GM12874 (cell line): ENCODE measurements around the gene COPS7A.

Experiments used
- CTCF ChIP-seq: IDR thresholded peaks from 2 replicates; pipeline ENCODE4 v1.5.1; 2011; ENCODE audit warnings: low read depth, mild to moderate bottlenecking, control low read depth, low read length, moderate library complexity; ENCODE audit not compliant: insufficient read depth

The COPS7A gene

GRCh38 chr12:6750506-6750905, 26.7 kb downstream of the COPS7A start:
- no peak for TF ChIP-seq CTCF

- no peak for TF ChIP-seq CTCF
Measured at GRCh38 chr12:6751767-6752166, 27.9 kb downstream of the COPS7A start.

GRCh38 chr12:6752167-6752920, 28.5 kb downstream of the COPS7A start:
- no peak for TF ChIP-seq CTCF

- peak; percentile 93 for TF ChIP-seq CTCF
Measured at GRCh38 chr12:6752921-6753771, 29.3 kb downstream of the COPS7A start, which contains the start of gene MLF2. Gene MLF2 (minus strand): TSS chr12:6753141. CDS start chr12:6752334, 807 bp downstream.

GRCh38 chr12:6753772-6754356, 30.0 kb downstream of the COPS7A start:
- TF ChIP-seq CTCF: no peak

- no peak for TF ChIP-seq CTCF
Measured at GRCh38 chr12:6754411-6754810, 30.6 kb downstream of the COPS7A start.
